Natural killer cell (primary cell): ENCODE results near the gene FEN1. TPM values are rescaled to one million over a fixed set of nuclear protein-coding genes. Genes with fewer than 3 reads are reported as not detected.

Experiments
- ATAC-seq, 3 donors: fragments of 150-1000 bp in 2 of 3; fragments of 200-7000 bp in 1 of 3; cut with Tn5 transposase; 1 replicate in 1 of 3; 2 replicates in 2 of 3; pipeline ENCODE4 v1.10.0; 2021; ENCODE audit warnings: mild to moderate bottlenecking in 2 of 3, moderate library complexity in 2 of 3
- DNase-seq, 2 donors: peaks; one replicate each; pipeline versions ENCODE4 v3.0.0 to v3.0.0-alpha.2; 2013 to 2021; ENCODE audit warnings: mixed read lengths in 1 of 2
- H3K27ac ChIP-seq: one replicate; pipeline ENCODE4 v1.5.1; 2013; ENCODE audit warnings: mild to moderate bottlenecking, low read length
- H3K27me3 ChIP-seq: one replicate; pipeline ENCODE4 v1.6.1; 2013; ENCODE audit warnings: low read length; ENCODE audit not compliant: control insufficient read depth, insufficient read depth
- H3K36me3 ChIP-seq: one replicate; pipeline ENCODE4 v1.6.1; 2013; ENCODE audit warnings: low read length; ENCODE audit not compliant: control insufficient read depth, insufficient read depth
- H3K4me1 ChIP-seq: one replicate; pipeline ENCODE4 v1.6.1; 2013; ENCODE audit warnings: low read length; ENCODE audit not compliant: control insufficient read depth, insufficient read depth
- H3K4me3 ChIP-seq: one replicate; pipeline ENCODE4 v1.5.1; 2013; ENCODE audit warnings: low read length
- H3K9me3 ChIP-seq: one replicate; pipeline ENCODE4 v1.6.1; 2013; ENCODE audit warnings: low read length; ENCODE audit not compliant: control insufficient read depth, insufficient read depth
- H3K27ac Mint-ChIP-seq, 2 donors: one replicate each; pipeline ENCODE4 v1.8.0; 2022; ENCODE audit warnings: mild to moderate bottlenecking in 2 of 2, mixed read lengths in 2 of 2, moderate library complexity in 1 of 2
- H3K27me3 Mint-ChIP-seq, 2 donors: one replicate each; pipeline ENCODE4 v1.8.0; 2022; ENCODE audit warnings: low read depth in 2 of 2, mixed read lengths in 2 of 2
- H3K36me3 Mint-ChIP-seq: one replicate; pipeline ENCODE4 v1.8.0; 2022; ENCODE audit warnings: mixed read lengths
- H3K4me1 Mint-ChIP-seq, 2 donors: one replicate each; pipeline ENCODE4 v1.8.0; 2022; ENCODE audit warnings: mixed read lengths in 2 of 2
- H3K4me3 Mint-ChIP-seq: one replicate; pipeline ENCODE4 v1.8.0; 2022; ENCODE audit warnings: mild to moderate bottlenecking, moderate library complexity, mixed read lengths
- H3K9me3 Mint-ChIP-seq, 2 donors: one replicate each; pipeline ENCODE4 v1.8.0; 2022; ENCODE audit warnings: mixed read lengths in 2 of 2
- WGBS: methylation state at CpG from one replicate; pipeline ENCODE4 v1.1.7; 2013; ENCODE audit warnings: missing lambda C conversion rate; ENCODE audit not compliant: insufficient coverage; 5-methylcytosine and 5-hydroxymethylcytosine counted together
- intact Hi-C: fragments of 100-400 bp; cut with micrococcal nuclease; formaldehyde crosslinking; loops from one replicate; pipeline ENCODE4 v1.14.2; 2022
- total RNA-seq, 4 donors: library from RNA; stranded (reverse); fragments of 120-200 nt in 1 of 4; gene quantifications; one replicate each; pipeline versions ENCODE4 v1.2.3 to v1.2.4, GENCODE V29; 2013 to 2022
- TF ChIP-seq, protein P1 (sequence below): fragments of 200-600 bp; IDR thresholded peaks from one replicate; pipeline ENCODE4 v1.8.0; 2022; ENCODE audit warnings: antibody characterized with exemption

FEN1 gene
- total RNA-seq, 3 donors from 2014 or later (not counting 1 experiment from before 2014, with no cell fraction given) = 14.2 to 17.8 (median 17.5) TPM

DNA sequence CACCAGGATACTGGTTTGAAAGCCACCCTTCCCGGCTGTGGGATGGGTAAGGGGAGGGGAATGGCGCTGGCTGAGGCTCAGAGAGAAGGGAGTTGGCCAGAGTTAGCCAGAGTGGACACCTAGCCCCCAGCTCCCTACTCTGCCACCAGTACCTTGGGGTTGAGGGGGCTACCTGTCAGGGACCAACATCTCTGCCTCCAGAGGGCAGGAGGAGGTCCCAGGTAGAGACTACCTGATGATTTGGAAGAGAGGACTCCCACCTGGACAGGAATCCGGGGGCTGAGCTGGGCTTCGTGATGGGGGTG, 36.6 kb upstream of the FEN1 start:
- Mint-ChIP-seq H3K36me3 (no peaks in the 10 kb centered on the region), H3K27me3 (peaks cover 3 to 14% of the 10 kb centered on the region in 2 donors), H3K4me3 (no peak overlapping the region), H3K27ac (peak overlapping the region; percentile 21 to 81), H3K9me3 (no peaks in the 10 kb centered on the region), H3K4me1 (peaks cover 9 to 27% of the 10 kb centered on the region in 2 donors)
- H3K9me3 ChIP-seq = no peaks in the 10 kb centered on the region
- DNase-seq (no peak), ATAC-seq (no peak)
- H3K4me3 ChIP-seq = no peak overlapping the region
- H3K27ac ChIP-seq = no peak overlapping the region
- no peaks in the 10 kb centered on the region for H3K36me3 ChIP-seq
- H3K27me3 ChIP-seq = peaks cover 11% of the 10 kb centered on the region
- peaks cover 25% of the 10 kb centered on the region for H3K4me1 ChIP-seq
- WGBS = 81% methylated on average over 4 of the region's 4 CpGs
- intact Hi-C loops = no loop called here
- TF ChIP-seq, protein P1, sequence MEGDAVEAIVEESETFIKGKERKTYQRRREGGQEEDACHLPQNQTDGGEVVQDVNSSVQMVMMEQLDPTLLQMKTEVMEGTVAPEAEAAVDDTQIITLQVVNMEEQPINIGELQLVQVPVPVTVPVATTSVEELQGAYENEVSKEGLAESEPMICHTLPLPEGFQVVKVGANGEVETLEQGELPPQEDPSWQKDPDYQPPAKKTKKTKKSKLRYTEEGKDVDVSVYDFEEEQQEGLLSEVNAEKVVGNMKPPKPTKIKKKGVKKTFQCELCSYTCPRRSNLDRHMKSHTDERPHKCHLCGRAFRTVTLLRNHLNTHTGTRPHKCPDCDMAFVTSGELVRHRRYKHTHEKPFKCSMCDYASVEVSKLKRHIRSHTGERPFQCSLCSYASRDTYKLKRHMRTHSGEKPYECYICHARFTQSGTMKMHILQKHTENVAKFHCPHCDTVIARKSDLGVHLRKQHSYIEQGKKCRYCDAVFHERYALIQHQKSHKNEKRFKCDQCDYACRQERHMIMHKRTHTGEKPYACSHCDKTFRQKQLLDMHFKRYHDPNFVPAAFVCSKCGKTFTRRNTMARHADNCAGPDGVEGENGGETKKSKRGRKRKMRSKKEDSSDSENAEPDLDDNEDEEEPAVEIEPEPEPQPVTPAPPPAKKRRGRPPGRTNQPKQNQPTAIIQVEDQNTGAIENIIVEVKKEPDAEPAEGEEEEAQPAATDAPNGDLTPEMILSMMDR = no peak

DNA sequence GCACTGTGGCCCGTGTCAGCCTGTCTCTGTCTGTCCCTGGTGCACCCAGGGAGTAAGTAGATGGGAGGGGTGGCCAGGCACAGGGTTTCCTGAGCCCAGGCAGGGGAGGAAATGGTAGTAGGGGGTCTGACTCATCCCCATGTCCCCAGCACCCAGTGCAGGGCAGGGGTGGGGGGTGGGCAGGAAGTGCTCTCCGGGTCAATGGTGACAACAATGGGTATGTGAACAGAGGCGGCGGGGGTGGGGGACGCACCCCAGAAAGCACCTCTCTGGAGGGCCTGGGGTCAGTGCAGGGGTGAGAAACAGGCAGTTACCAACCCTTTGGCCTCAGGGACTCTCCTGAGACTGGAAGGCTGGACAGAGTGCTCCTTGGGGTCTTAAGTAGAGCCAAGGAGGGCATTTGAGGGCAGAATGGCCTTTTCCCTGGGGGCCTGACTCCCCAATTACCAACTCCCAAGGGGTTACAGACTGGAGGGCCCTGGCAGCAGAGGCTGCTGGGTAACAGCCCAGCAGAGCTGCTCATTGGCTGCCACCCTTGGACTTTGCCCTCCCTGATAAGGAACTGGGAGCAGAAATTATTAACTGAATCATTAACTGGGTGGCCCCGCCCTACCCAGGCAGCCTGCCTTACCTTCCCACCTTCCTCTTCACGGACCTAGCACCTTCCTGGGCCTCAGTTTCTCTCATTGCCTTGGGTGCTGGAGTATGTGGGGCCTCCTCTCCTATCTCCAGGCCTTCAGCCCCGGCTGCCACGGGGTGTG, 36.1 kb upstream of the FEN1 start:
- H3K4me1 ChIP-seq = peaks cover 25% of the 10 kb centered on the region
- no peak overlapping the region for H3K27ac ChIP-seq
- no peak for DNase-seq
- peak overlapping the region; percentile 21 to 81 for H3K27ac Mint-ChIP-seq
- H3K9me3 ChIP-seq = no peaks in the 10 kb centered on the region
- intact Hi-C loops = no loop called here
- no peaks in the 10 kb centered on the region for H3K36me3 Mint-ChIP-seq
- TF ChIP-seq, protein P1 = no peak
- no peak overlapping the region for H3K4me3 Mint-ChIP-seq
- H3K4me3 ChIP-seq = no peak overlapping the region
- peaks cover 10% of the 10 kb centered on the region for H3K27me3 ChIP-seq
- peak; percentile 16 to 45 (median 34) for ATAC-seq
- 72% methylated on average over 9 of the region's 9 CpGs for WGBS
- H3K9me3 Mint-ChIP-seq = no peaks in the 10 kb centered on the region
- H3K36me3 ChIP-seq = no peaks in the 10 kb centered on the region
- peaks cover 0 to 11% of the 10 kb centered on the region in 2 donors for H3K27me3 Mint-ChIP-seq
- peaks cover 9 to 28% of the 10 kb centered on the region in 2 donors for H3K4me1 Mint-ChIP-seq

DNA sequence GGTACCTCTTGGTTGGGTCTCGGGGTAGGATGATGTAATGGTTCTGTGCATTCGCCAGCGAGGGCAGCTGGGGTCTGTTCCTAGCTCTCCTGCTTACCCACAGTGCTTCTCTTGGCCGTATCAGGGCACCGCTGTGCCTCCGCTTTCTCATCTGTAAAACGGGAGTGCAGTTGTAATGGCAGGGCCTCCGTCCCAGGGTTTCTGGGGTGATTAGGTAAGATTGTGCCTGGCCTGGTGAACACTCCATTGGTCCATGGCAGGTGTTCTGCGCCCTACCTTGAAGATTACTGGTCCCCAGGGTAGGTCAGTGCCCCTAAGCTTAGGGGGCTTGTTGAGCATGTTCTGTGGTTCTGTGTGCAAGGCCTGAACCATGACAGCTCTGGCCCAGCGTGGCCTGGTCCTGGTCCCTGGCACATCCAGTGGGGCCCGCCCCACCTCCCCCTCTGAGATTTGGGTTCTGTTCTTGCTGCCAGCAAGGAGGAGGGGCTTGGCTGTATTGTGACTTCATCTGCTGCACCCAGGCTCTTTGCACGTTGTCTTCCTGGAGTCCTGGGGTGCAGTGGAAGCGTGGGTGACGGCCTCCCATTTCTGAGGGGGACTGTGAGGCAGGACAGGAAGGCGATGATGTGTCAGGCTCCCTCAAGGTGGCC, 35.4 kb upstream of the FEN1 start:
- Histone ChIP-seq H3K4me3 (no peak overlapping the region), H3K27me3 (peaks cover 6% of the 10 kb centered on the region), H3K4me1 (peaks cover 20% of the 10 kb centered on the region), H3K36me3 (no peaks in the 10 kb centered on the region), H3K9me3 (no peaks in the 10 kb centered on the region), H3K27ac (no peak overlapping the region)
- ATAC-seq = no peak
- no peak overlapping the region for H3K4me3 Mint-ChIP-seq
- TF ChIP-seq, protein P1 = no peak
- intact Hi-C loops = no loop called here
- peaks cover 9 to 33% of the 10 kb centered on the region in 2 donors for H3K4me1 Mint-ChIP-seq
- DNase-seq = no peak
- H3K36me3 Mint-ChIP-seq = no peaks in the 10 kb centered on the region
- 93% methylated on average over 15 of the region's 15 CpGs for WGBS
- H3K9me3 Mint-ChIP-seq = no peaks in the 10 kb centered on the region
- peaks cover 0 to 14% of the 10 kb centered on the region in 2 donors for H3K27me3 Mint-ChIP-seq
- H3K27ac Mint-ChIP-seq = peak overlapping the region in 1 of 2 donors; percentile 81
